SIG-M5 treated with dmso at 0.1 percent for 504 hours (cell line): ENCODE measurements around the gene DLGAP4.
A peak's percentile ranks its signal among the peaks of the same experiment; 100 is the strongest.

Experiments used
- DNase-seq: peaks from one replicate; lab custom pipeline; 2025; ENCODE audit not compliant: unreplicated experiment; lab: John Stamatoyannopoulos, UW

DLGAP4 gene

GRCh38 chr20:36439040-36439730 is 133.0 kb downstream of the DLGAP4 start:
- DNase-seq: peak; percentile 54

- no peak for DNase-seq
Measured at GRCh38 chr20:36439731-36440072, 133.6 kb downstream of the DLGAP4 start.

DNA sequence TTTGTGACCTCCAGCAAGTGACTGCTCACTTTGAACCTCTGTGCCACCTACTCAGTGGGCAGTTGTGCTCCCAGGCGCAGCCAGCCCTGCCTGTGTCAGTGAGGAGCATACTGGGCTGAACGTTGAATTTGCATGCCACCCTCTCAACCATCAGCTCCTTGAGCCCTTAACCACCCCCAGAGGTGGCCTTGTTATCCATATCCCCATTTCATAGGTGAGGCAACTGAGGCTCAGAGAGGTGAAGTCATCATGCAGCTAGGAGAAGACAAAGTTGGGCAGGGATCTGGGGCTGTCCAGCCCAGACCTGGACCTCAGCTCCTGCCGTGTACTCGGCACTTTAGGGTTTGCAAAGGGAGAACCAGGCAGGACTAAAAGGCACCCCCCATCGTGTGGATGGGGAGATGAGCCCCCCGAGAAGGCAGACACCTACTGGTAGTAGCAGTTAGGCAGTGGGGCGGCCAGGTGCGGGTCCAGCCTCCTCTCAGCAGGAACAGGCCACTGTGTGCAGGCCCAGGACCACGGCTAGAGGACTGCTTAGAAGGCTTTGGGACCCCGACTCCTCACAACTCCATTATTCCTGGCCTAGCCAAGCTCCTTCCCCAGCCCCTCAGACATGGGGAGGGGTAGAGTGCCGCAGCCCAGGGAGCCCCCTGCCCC is 134.4 kb downstream of the DLGAP4 start:
- no peak for DNase-seq

- peak; percentile 18 for DNase-seq
Measured at GRCh38 chr20:36441027-36441414, 134.9 kb downstream of the DLGAP4 start.

DNA sequence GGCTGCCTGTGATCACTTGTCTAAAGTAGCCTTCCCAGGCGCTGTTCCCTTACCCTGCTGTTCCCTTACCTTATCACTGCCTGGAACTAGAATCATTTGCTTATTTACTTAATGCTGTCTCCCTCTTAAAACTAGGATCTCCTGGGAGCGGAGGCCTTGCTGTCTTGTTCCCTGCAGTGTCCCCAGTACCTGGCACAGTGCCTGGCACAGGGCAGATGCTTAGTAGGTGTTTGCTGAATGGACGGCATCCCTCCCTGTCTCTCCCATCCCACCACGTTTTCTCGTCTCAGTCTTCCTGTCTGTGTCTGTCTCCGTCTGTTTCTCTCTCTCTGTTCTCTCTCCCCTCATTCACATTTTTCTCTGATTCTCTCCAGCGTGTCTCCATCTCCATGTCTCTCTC is 135.3 kb downstream of the DLGAP4 start:
- no peak for DNase-seq

GRCh38 chr20:36445847-36446246 is 139.7 kb downstream of the DLGAP4 start:
- no peak for DNase-seq

GRCh38 chr20:36446557-36446956 is 140.4 kb downstream of the DLGAP4 start:
- no peak for DNase-seq

DNA sequence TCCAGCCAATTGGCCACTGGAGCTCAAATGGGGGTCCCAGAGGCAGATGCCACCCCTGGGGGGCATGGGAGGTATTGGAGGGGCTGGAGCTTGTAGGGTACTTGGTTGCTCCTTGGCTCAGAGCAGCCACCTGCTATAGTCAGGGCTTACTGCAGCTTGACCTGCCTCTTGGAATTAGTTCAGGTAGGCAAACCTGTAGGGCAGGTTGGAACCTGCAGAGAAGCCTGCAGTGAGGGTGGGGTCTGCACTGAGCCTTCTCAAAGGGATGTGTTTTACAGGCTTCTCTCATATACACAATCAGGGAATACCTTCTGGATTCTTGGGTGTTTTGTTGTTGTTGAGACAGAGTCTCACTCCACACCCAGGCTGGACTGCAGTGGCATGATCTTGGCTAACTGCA is 141.0 kb downstream of the DLGAP4 start:
- peak; percentile 27 for DNase-seq

DNA sequence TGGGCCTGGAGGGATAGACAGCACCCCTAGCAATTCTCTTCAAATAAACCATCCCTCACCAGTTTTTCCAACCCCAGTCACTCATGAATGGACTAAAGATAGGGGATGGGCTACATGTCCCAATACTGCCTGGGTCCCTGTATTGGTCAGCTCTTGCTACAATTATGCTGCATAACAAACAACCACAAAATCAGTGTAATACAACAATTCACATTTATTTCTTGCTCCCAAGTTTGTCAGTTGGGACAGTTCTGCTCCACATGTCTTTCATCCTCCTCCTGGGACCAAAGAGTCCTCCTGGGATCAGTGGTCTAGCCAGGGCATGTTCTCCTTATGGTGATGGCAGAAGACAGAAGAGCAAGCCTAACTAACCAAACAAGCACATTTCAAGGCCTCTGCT is 143.5 kb downstream of the DLGAP4 start:
- no peak for DNase-seq

DNA sequence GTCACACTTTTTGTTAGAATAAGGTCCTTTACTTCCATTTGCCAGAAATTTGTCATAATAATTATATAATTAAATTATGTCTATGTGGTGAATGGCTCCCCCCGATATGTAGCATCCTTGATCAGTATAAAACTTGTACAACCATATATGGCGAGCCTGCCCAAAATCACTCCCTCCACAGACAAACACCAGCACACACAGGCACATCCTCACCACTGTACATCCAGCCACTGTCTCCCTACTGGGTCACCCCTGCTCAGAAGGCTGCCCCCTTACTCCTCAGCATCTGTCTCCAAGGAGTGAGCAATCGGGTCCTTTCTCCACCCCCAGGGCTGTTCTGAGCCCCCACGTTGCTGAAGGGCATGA is 148.2 kb downstream of the DLGAP4 start:
- DNase-seq: no peak

- no peak for DNase-seq
Measured at GRCh38 chr20:36454698-36455427, 148.7 kb downstream of the DLGAP4 start.

- no peak for DNase-seq
Measured at GRCh38 chr20:36455972-36456625, 150.0 kb downstream of the DLGAP4 start.

DNA sequence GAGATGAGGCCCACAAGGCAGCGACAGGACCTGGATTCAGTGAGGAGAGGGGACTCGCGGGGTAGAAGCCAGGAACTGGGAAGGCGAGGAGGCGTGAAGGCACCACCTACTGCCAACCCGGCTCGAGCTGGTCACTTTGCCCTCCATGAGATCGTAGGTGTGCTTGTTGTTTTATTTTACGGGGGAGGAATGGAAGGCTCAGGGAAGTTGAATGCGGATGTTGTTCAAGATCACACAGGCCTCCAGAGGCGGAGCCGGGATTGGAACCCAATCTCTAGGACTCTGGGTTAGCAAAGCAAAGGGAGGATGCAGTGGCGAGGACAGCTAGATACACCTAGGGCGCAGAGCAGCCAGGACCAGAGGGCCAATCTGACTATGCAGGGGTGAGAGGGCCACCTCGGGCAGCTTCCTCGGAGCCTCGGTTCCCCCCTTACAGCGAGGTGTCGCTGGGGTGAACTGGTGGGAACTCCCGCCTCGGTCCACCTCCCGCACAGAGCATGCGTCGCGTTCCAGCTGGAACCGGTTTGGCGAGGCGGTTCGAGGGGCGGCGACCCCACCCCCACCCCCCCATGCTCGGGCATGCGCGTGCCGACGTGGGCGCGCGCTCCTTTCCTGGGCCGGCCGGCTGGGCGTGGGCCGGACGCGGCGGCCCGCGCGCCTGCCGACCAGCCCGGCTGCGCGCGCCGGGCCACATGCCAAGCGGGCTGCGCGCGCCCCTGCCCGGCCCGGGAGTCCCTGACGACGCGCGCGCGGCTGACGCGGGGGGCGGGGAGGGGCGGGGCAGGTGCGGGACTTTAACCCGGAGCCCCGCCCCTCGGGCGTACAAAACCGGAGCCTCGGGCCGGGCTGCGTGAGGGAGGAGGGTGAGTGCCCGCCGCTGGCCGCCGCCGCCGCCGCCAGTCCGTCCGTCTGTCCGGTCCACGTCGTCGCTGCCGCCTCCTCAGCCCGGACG is 154.8 kb downstream of the DLGAP4 start:
- peak; percentile 90 for DNase-seq

DNA sequence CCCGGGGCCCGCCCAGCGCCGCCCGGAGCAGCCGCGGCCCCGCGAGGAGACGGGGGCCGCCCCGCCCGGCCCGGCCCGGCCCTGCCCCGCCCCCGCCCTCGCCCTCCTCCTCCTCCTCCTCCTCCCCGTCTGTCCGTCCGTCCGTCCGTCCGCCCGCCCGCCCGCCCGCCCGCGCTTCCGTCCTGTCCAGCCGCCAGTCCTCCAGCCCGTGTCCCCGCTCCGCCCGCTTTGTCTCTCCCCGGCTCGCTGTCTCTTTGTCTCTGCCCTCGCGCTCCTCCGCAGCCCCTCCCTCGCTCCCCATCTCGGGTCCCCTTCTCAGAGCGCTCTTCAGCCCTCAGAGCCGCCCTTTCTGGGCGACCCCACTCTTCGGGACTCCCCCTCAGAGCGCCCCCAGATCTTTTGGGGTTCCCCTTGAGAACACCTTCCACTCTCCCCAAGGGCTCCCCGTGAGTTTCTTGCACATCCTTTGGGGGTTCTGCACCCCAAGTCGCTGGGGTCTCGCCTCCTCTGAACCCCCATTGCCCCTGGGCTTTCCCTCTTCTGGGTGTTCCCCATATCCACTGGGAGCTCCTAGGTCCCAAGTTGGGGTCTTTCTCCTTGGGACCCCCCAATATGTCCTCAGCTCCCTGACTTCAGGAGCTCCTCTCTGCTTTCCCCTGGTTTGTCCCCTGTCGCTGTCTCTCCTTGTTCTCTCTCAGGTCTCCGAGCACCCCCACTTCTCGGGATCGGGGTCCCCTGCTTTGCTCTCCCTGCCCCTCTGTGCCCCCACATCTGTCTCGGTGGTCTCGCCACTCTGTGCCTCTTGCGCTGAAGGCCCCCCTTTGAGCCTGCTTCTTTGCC is 155.7 kb downstream of the DLGAP4 start:
- peak; percentile 39 for DNase-seq

GRCh38 chr20:36462440-36463211 is 156.5 kb downstream of the DLGAP4 start:
- DNase-seq: peak; percentile 21

DNA sequence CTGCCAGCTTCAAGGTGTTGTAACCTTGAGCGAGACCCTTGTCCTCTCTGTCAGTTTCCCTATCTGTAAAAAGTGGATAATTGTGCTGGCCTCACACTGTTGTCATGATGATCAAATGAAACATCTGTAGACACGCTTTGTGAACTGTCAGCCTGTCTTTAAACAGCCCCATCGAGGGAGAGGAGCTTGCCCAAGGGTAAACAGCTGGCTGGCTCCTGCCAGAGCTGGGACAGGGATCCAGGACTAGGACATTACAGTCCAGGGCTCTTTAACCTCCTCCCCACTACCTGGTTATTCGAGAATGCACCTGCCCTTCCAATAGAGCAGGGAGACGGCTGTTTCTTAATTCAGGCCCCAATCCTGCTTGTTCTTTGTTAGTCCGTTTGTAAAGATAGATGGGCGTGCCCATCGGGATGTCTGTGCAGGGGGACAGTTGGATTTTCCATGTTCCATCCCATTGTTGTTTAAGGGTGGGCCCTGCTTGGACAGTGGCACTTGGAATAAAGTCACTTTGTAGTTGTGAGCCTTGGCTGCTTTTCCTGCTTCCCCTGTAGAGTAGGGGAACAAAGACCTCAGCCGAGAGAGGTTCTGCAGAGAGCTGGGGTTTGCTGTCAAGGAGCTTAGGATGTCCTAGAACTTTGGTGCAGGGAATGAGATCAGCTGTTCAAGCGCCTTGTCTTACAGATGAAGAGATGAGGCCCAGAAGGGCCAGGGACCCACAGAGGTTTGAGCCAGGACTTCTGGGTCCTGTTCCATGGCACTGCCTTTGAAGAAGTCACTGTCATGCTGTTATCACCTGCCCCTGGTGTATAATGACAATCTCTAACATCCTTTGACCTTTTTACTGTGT is 157.3 kb downstream of the DLGAP4 start:
- DNase-seq: no peak

DNA sequence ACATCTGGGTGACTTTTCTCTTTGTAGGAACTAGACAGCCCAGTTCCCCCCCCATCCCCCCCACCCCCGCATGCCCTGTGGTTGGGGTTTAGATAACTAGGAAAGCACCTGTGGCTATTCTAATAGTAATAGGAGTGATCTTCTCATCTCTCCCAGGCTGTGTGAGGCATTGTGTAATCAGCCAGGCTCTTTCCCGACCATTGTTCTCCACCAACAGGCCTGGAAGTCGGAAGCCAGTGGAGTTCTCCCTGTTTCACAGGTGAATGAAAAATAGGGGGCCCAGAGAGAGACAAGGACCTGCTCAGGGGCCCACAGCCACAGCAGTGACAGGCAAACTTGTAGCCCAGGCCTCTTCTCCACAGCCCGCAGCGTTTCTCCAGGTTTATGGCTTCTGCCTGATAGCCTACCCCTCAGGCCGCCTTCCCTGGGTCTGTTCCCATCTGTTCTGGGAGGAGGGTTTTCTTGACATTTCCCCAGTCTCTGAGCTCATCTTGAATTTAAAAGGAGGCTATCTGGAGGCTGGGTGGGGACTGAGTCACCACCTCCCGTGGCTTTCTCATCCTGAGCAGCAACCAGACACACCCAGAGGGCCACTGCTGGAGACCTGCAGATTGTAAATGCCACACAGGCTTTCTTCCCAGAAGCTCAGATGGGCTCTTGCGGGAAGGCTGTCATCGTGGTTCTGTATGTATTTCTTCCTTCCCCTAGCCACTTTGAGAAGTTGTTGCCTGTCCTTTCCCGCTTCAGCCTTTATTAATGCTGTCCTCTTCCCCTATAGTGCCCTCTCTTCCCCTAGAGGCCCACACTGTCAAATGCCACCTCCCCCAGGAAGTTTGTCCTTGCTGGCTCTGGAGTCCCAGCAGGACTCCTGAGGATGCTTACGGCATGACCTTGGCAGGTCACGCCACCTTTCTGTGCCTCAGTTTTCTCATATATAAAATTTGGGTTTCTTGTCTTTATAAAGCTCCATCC is 159.3 kb downstream of the DLGAP4 start:
- peak; percentile 36 for DNase-seq
